ENCODE measurements around the gene ZNF280D. TPM values are rescaled to one million over a fixed set of nuclear protein-coding genes. Genes with fewer than 3 reads are reported as not detected.

The ZNF280D gene
- total RNA-seq, 1 experiment from 2014 or later, result 21.5 TPM

GRCh38 chr15:56648311-56648710, 85.0 kb downstream of the ZNF280D start:
- Histone ChIP-seq H3K4me3 (ENCODE audit: low read depth in 2 of 2, low read length in 2 of 2) (no peak overlapping the region), H3K4me1 (ENCODE audit: control insufficient read depth, insufficient read depth, low read length) (no peaks in the 10 kb centered on the region), H3K27ac (ENCODE audit: low read length) (no peak overlapping the region), H3K9me3 (ENCODE audit: control insufficient read depth, insufficient read depth, low read depth, low read length) (no peaks in the 10 kb centered on the region), H3K36me3 (ENCODE audit: control insufficient read depth, insufficient read depth, low read length) (no peaks in the 10 kb centered on the region), H3K27me3 (ENCODE audit: control insufficient read depth, insufficient read depth, low read length) (no peaks in the 10 kb centered on the region)
- intact Hi-C loops (cut with micrococcal nuclease; ENCODE audit: unreplicated experiment) (no loop called here), in situ Hi-C loops (cut with HindIII; ENCODE audit: low pct_unique_long_range_greater_than_20kb, low sequenced_read_pairs) (no loop called here)
- ATAC-seq (no peak), DNase-seq (ENCODE audit: low read depth, low spot score) (no peak)
- ChIA-PET CTCF (no interaction called here), POLR2A (no interaction called here)
- no peak for TF ChIP-seq REST (IDR thresholded peaks at IDR 0.05; ENCODE audit: insufficient read depth in 1 of 2, low read depth in 2 of 2, low read length in 1 of 2)
- TF ChIP-seq POLR2AphosphoS5 (IDR thresholded peaks at IDR 0.05; ENCODE audit: low read depth, low read length), result no peak
- TF ChIP-seq TCF7L2 (IDR thresholded peaks at IDR 0.05; ENCODE audit: low read depth, low read length), result no peak
- no peak for TF ChIP-seq CTCF (IDR thresholded peaks at IDR 0.05)
- no peak for TF ChIP-seq SIN3A (IDR thresholded peaks at IDR 0.05; ENCODE audit: borderline replicate concordance, insufficient read depth, low read depth, low read length)
- BruUV-seq (replicated peaks), result no TSS peak

GRCh38 chr15:56640549-56640948, 92.8 kb downstream of the ZNF280D start:
- H3K27ac ChIP-seq (ENCODE audit: low read length), result no peak overlapping the region
- intact Hi-C loops (cut with micrococcal nuclease; ENCODE audit: unreplicated experiment) (no loop called here), in situ Hi-C loops (cut with HindIII; ENCODE audit: low pct_unique_long_range_greater_than_20kb, low sequenced_read_pairs) (no loop called here)
- no peak for TF ChIP-seq REST (IDR thresholded peaks at IDR 0.05; ENCODE audit: insufficient read depth in 1 of 2, low read depth in 2 of 2, low read length in 1 of 2)
- no peak for TF ChIP-seq TCF7L2 (IDR thresholded peaks at IDR 0.05; ENCODE audit: low read depth, low read length)
- TF ChIP-seq SIN3A (IDR thresholded peaks at IDR 0.05; ENCODE audit: borderline replicate concordance, insufficient read depth, low read depth, low read length), result no peak
- TF ChIP-seq CTCF (IDR thresholded peaks at IDR 0.05), result no peak
- TF ChIP-seq POLR2AphosphoS5 (IDR thresholded peaks at IDR 0.05; ENCODE audit: low read depth, low read length), result no peak
- H3K4me3 ChIP-seq (ENCODE audit: low read depth in 2 of 2, low read length in 2 of 2), result no peak overlapping the region
- H3K4me1 ChIP-seq (ENCODE audit: control insufficient read depth, insufficient read depth, low read length), result no peaks in the 10 kb centered on the region
- DNase-seq (ENCODE audit: low read depth, low spot score) (no peak), ATAC-seq (no peak)
- H3K27me3 ChIP-seq (ENCODE audit: control insufficient read depth, insufficient read depth, low read length), result no peaks in the 10 kb centered on the region
- POLR2A ChIA-PET, result no interaction called here
- CTCF ChIA-PET, result no interaction called here
- no TSS peak for BruUV-seq (replicated peaks)
- H3K9me3 ChIP-seq (ENCODE audit: control insufficient read depth, insufficient read depth, low read depth, low read length), result no peaks in the 10 kb centered on the region
- no peaks in the 10 kb centered on the region; the same call in 1 of the 2 replicates for H3K36me3 ChIP-seq (ENCODE audit: control insufficient read depth, insufficient read depth, low read length)

All from Panc1 (cell line).